Fibroblast of villous mesenchyme (primary cell): ENCODE results near the gene PCBP2. TPM values are rescaled to one million over a fixed set of nuclear protein-coding genes. Genes with fewer than 3 reads are reported as not detected.
A peak's percentile ranks its signal among the peaks of the same experiment; 100 is the strongest.

Experiments used
- DNase-seq: peaks from one replicate; pipeline ENCODE4 v3.0.0-alpha.2; 2010; ENCODE audit warnings: low read depth
- H3K4me3 ChIP-seq: 2 replicates; pipeline ENCODE4 v1.5.1; 2011; ENCODE audit warnings: low read depth, mild to moderate bottlenecking, low read length
- CTCF ChIP-seq: IDR thresholded peaks from 2 replicates; pipeline ENCODE4 v1.5.1; 2012; ENCODE audit warnings: low read depth, mild to moderate bottlenecking, low read length; ENCODE audit not compliant: insufficient read depth
- total RNA-seq: library from RNA; depleted of rRNA; stranded (reverse); fragments of >200 nt; gene quantifications from 2 replicates; pipeline ENCODE4 v1.2.3, GENCODE V29; 2012

Gene PCBP2
- total RNA-seq, 1 donor: 237 TPM

DNA sequence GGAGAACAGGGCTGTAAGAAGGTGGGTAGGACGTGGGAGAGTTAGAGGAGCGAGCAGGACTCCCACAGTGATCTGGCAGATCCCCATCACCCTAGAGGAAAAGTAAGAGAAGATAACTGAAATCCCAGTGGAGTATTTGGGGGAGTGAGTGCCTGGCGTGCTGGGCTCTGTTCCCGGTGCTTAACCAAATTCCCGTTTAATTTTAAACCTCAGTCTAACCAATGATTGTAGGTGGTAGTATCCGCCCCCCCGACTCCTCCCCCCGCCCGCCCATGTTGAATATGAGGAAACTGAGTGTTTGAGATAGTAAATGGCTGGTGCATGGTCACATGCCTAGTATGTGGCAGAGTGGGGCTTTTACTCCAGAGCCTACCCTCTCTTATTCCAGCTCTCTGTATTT is 50.4 kb downstream of the PCBP2 start:
- peak; percentile 57 for DNase-seq
- no peak for TF ChIP-seq CTCF
- peak overlapping the region; percentile 73 for H3K4me3 ChIP-seq

GRCh38 chr12:53502983-53503728 is 51.3 kb downstream of the PCBP2 start:
- TF ChIP-seq CTCF: no peak
- peak overlapping the region; percentile 15 for H3K4me3 ChIP-seq
- DNase-seq: no peak

GRCh38 chr12:53504004-53504920 is 52.4 kb downstream of the PCBP2 start:
- no peak overlapping the region for H3K4me3 ChIP-seq
- peak; percentile 14 for TF ChIP-seq CTCF
- DNase-seq: no peak

DNA sequence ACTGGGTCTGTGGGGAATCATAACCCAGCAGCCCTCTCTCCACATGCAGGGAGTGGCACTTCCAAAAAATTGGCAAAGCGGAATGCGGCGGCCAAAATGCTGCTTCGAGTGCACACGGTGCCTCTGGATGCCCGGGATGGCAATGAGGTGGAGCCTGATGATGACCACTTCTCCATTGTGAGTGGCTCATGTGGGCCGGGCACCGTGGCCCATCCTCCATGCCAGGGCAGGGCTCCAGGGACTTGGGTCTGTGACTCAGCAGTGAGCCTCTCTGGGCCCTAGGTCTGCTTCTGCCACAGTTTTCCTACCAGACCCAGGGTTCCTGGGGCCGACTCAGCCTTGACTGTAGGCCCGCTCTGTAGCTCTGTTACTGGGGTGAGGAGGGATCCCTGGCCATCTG is 53.2 kb downstream of the PCBP2 start:
- no peak for DNase-seq
- TF ChIP-seq CTCF: no peak

GRCh38 chr12:53505555-53506449 is 53.9 kb downstream of the PCBP2 start:
- H3K4me3 ChIP-seq: no peak overlapping the region
- TF ChIP-seq CTCF: no peak
- no peak for DNase-seq

More for the DNA sequence above, 53.2 kb downstream of the PCBP2 start:
- H3K4me3 ChIP-seq: no peak overlapping the region

DNA sequence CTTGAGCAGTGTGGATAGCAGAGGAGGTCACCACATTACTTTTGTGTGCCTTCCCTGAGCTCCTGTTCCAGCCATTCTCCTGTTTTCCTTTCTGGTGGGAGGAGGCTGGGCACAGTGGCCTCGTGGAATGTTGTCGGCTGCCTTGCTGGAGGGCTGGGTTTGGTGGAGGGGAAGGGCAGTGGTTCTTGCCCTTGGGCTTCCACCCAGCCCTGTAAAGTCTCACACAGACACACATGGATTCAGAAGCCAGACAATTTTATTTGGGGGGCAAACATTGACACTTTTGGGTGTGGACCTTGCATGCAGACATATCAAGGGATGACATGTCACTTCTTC is 54.5 kb downstream of the PCBP2 start:
- H3K4me3 ChIP-seq: no peak overlapping the region
- DNase-seq: no peak
- no peak for TF ChIP-seq CTCF
